A549 (cell line): ENCODE results near the gene OBSCN. TPM values are rescaled to one million over a fixed set of nuclear protein-coding genes. Genes with fewer than 3 reads are reported as not detected.

Source experiments
- ATAC-seq, 2 experiments: fragments of 200-7000 bp in 1 of 2; fragments of >200 bp in 1 of 2; cut with Nextera tagmentation in 1 of 2; cut with Tn5 transposase in 1 of 2; 3 replicates each; pipeline versions ENCODE4 v1.8.0 to v1.9.1; 2018 to 2020; ENCODE audit warnings: mild to moderate bottlenecking in 1 of 2, moderate library complexity in 1 of 2
- CTCF ChIA-PET: fragments of 300-600 bp; sonication (Branson Sonifier 250); formaldehyde crosslinking; extraction: SDS; loops from one replicate; lab custom pipeline; 2021; ENCODE audit warnings: antibody characterized with exemption, inconsistent platforms; lab: Yijun Ruan, JAX
- POLR2A ChIA-PET: fragments of 350-600 bp; formaldehyde crosslinking; extraction: SDS; loops from one replicate; lab custom pipeline; 2021; ENCODE audit warnings: antibody characterized with exemption, inconsistent platforms; lab: Yijun Ruan, JAX
- DNase-seq, 2 experiments: peaks; one replicate each; pipeline versions ENCODE4 v3.0.0 to v3.0.0-alpha.2; 2011 to 2016; ENCODE audit warnings: low read depth in 1 of 2, low spot score in 1 of 2
- FAIRE-seq: peaks from 2 replicates; lab custom pipeline; 2011; peaks lifted over from hg19 to GRCh38; lab: Jason Lieb, UNC
- H3K27ac ChIP-seq, 2 experiments: fragments of >200 bp; sonication (Bioruptor Twin); formaldehyde crosslinking; 3 replicates each; pipeline ENCODE4 v1.5.1; 2016 to 2017
- H3K4me1 ChIP-seq: fragments of >200 bp; sonication (Bioruptor Twin); formaldehyde crosslinking; 3 replicates; pipeline ENCODE4 v1.6.1; 2016
- H3K4me2 ChIP-seq: fragments of >200 bp; sonication (Bioruptor Twin); formaldehyde crosslinking; 3 replicates; pipeline ENCODE4 v1.6.1; 2016
- H3K4me3 ChIP-seq: fragments of >200 bp; sonication (Bioruptor Twin); formaldehyde crosslinking; 3 replicates; pipeline ENCODE4 v1.5.1; 2016
- H3K9me3 ChIP-seq: fragments of >200 bp; sonication (Bioruptor Twin); formaldehyde crosslinking; 3 replicates; pipeline ENCODE4 v1.6.1; 2016
- ATOH8 ChIP-seq: fragments of 250-450 bp; sonication (Bioruptor Pico); IDR thresholded peaks from 2 replicates; pipeline ENCODE4 v1.5.0; 2020; ENCODE audit warnings: low read depth, mild to moderate bottlenecking, moderate library complexity
- CBX2 ChIP-seq: fragments of 200-600 bp; sonication (generic); IDR thresholded peaks from 2 replicates; pipeline ENCODE4 v1.6.1; 2016; ENCODE audit warnings: low read depth, mild to moderate bottlenecking, borderline replicate concordance
- CEBPB ChIP-seq, 2 experiments: fragments of >200 bp in 1 of 2; sonication (Bioruptor Twin) in 1 of 2; formaldehyde crosslinking in 1 of 2; IDR thresholded peaks; 2 replicates each; pipeline ENCODE4 v1.6.1; 2012 to 2016
- CHD4 ChIP-seq: fragments of 200-600 bp; sonication (generic); IDR thresholded peaks from 2 replicates; pipeline ENCODE4 v1.6.1; 2016; ENCODE audit warnings: antibody characterized with exemption, mild to moderate bottlenecking, borderline replicate concordance
- EHMT2 ChIP-seq: fragments of 200-600 bp; sonication (generic); IDR thresholded peaks from 2 replicates; pipeline ENCODE4 v1.6.1; 2016; ENCODE audit warnings: antibody characterized with exemption, low read depth, mild to moderate bottlenecking, moderate library complexity
- EP300 ChIP-seq, 2 experiments: fragments of >200 bp; sonication (Bioruptor Twin); formaldehyde crosslinking; IDR thresholded peaks; 2 replicates in 1 of 2; 3 replicates in 1 of 2; pipeline ENCODE4 v1.6.1; 2016 to 2017
- ESRRA ChIP-seq: fragments of 150-350 bp; IDR thresholded peaks from 2 replicates; pipeline ENCODE4 v1.6.1; 2014; ENCODE audit warnings: mild to moderate bottlenecking, low read length, borderline replicate concordance
- FOSB ChIP-seq: fragments of 250-450 bp; sonication (Bioruptor Pico); IDR thresholded peaks from 2 replicates; pipeline ENCODE4 v1.5.0; 2020; ENCODE audit warnings: mild to moderate bottlenecking, moderate library complexity
- FOSL2 ChIP-seq, 2 experiments: fragments of 450-650 bp in 1 of 2; fragments of >200 bp in 1 of 2; sonication (Bioruptor Twin) in 1 of 2; formaldehyde crosslinking; IDR thresholded peaks; 2 replicates each; pipeline versions ENCODE4 v1.5.0 to v1.6.1; 2016 to 2020; ENCODE audit warnings: mild to moderate bottlenecking in 1 of 2, moderate library complexity in 1 of 2
- FOXS1 ChIP-seq: fragments of 250-450 bp; sonication (Bioruptor Pico); IDR thresholded peaks from 2 replicates; pipeline ENCODE4 v1.5.0; 2020; ENCODE audit warnings: mild to moderate bottlenecking, moderate library complexity
- GATA3 ChIP-seq: IDR thresholded peaks from 2 replicates; pipeline ENCODE4 v1.6.1; 2012; ENCODE audit warnings: borderline replicate concordance
- HDAC2 ChIP-seq: fragments of 200-600 bp; sonication (generic); IDR thresholded peaks from 2 replicates; pipeline ENCODE4 v1.6.1; 2016
- HOXB5 ChIP-seq: fragments of 250-450 bp; sonication (Bioruptor Pico); IDR thresholded peaks from 2 replicates; pipeline ENCODE4 v1.5.0; 2020; ENCODE audit warnings: mild to moderate bottlenecking, moderate library complexity
- JUN ChIP-seq, 2 experiments: fragments of >200 bp; sonication (Bioruptor Twin); formaldehyde crosslinking; IDR thresholded peaks; 2 replicates in 1 of 2; 3 replicates in 1 of 2; pipeline ENCODE4 v1.6.1; 2016 to 2017
- KDM5A ChIP-seq: fragments of 200-600 bp; sonication (generic); IDR thresholded peaks from 2 replicates; pipeline ENCODE4 v1.6.1; 2016; ENCODE audit warnings: antibody characterized with exemption, mild to moderate bottlenecking
- RCOR1 ChIP-seq: fragments of 150-350 bp; IDR thresholded peaks from 2 replicates; pipeline ENCODE4 v1.6.1; 2014; ENCODE audit warnings: antibody characterized with exemption, low read length, low read depth
- REST ChIP-seq: fragments of 200-600 bp; sonication (generic); IDR thresholded peaks from 2 replicates; pipeline ENCODE4 v1.6.1; 2016; ENCODE audit warnings: antibody characterized with exemption, mild to moderate bottlenecking, moderate library complexity
- USF2 ChIP-seq: fragments of 450-650 bp; IDR thresholded peaks from 2 replicates; pipeline ENCODE4 v1.6.1; 2014; ENCODE audit warnings: antibody characterized with exemption
- ZC3H11A ChIP-seq: fragments of 450-650 bp; IDR thresholded peaks from 2 replicates; pipeline ENCODE4 v1.6.1; 2014; ENCODE audit warnings: antibody characterized with exemption, mild to moderate bottlenecking
- WGBS: methylation state at CpG from one replicate; pipeline ENCODE4 v1.1.6; 2017; ENCODE audit errors: missing lambda C conversion rate; 5-methylcytosine and 5-hydroxymethylcytosine counted together
- polyA plus RNA-seq, 4 experiments: library from polyadenylated mRNA; depleted of rRNA in 3 of 4; stranded (reverse); fragments of >200 nt; fragmentation: RNase III in 1 of 4; extraction: RNeasy Plus Mini Kit Qiagen cat#74134 plus additional on column Dnase treatment in 1 of 4; gene quantifications; 2 replicates in 3 of 4; 3 replicates in 1 of 4; pipeline ENCODE4 v1.2.3, GENCODE V29; 2011 to 2017

Gene OBSCN
- polyA plus RNA-seq, 2 of the 4 experiments (the other 2 are of a cell fraction), result 3.1 to 6.8 TPM

GRCh38 chr1:228364068-228364705, 156.3 kb downstream of the OBSCN start:
- Histone ChIP-seq H3K4me1 (no peaks in the 10 kb centered on the region), H3K27ac (no peak overlapping the region)
- CTCF ChIA-PET, result no interaction called here
- TF ChIP-seq USF2, result no peak
- TF ChIP-seq CHD4, result no peak
- TF ChIP-seq RCOR1, result no peak
- TF ChIP-seq KDM5A, result no peak
- TF ChIP-seq FOSB (CRISPR knock-in tag), result no peak
- TF ChIP-seq ZC3H11A, result no peak
- TF ChIP-seq HOXB5 (CRISPR knock-in tag), result no peak
- TF ChIP-seq EP300 (IDR thresholded peaks at IDR 0.05), result no peak
- no peak for TF ChIP-seq ATOH8 (CRISPR knock-in tag)
- no peak for TF ChIP-seq JUN (IDR thresholded peaks at IDR 0.05)
- TF ChIP-seq CBX2, result no peak
- TF ChIP-seq, all 56 proteins: peak for 0
- H3K4me2 ChIP-seq, result no peak overlapping the region
- H3K9me3 ChIP-seq, result no peaks in the 10 kb centered on the region
- no peak for ATAC-seq
- 74% methylated on average over 10 of the region's 12 CpGs for WGBS
- FAIRE-seq, result no peak
- no peak overlapping the region for H3K4me3 ChIP-seq
- no peak for DNase-seq
- POLR2A ChIA-PET, result no interaction called here

GRCh38 chr1:228364706-228365213, 156.9 kb downstream of the OBSCN start:
- DNase-seq (no peak), ATAC-seq (no peak), FAIRE-seq (no peak)
- ChIA-PET CTCF (no interaction called here), POLR2A (no interaction called here)
- H3K9me3 ChIP-seq, result no peaks in the 10 kb centered on the region
- no peaks in the 10 kb centered on the region for H3K4me1 ChIP-seq
- TF ChIP-seq HDAC2 (no peak), FOXS1 (CRISPR knock-in tag) (no peak), GATA3 (no peak), ESRRA (no peak), EHMT2 (no peak), REST (no peak), EP300 (IDR thresholded peaks at IDR 0.05) (no peak), CEBPB (IDR thresholded peaks at IDR 0.05) (no peak), FOSL2 (IDR thresholded peaks at IDR 0.05) (no peak), FOSL2 (CRISPR knock-in tag; IDR thresholded peaks at IDR 0.05) (no peak)
- H3K27ac ChIP-seq, result no peak overlapping the region
- H3K4me2 ChIP-seq, result no peak overlapping the region
- 87% methylated on average over 15 of the region's 19 CpGs for WGBS
- no peak overlapping the region for H3K4me3 ChIP-seq
